ENCODE measurements around the gene COX4I1. TPM values are rescaled to one million over a fixed set of nuclear protein-coding genes. Genes with fewer than 3 reads are reported as not detected.

COX4I1 gene
- total RNA-seq, 1 experiment from 2014 or later: 506 TPM

- peaks cover 0 to 7% of the 10 kb centered on the region in 2 experiments; a peak in 2 of 4 replicates for H3K4me1 Mint-ChIP-seq
- H3K14ac ChIP-seq (ENCODE audit: insufficient read depth, low read length): no peak overlapping the region
- H3K36me3 Mint-ChIP-seq (ENCODE audit: insufficient read depth in 1 of 3, low read depth in 3 of 3): peaks cover 2 to 10% (median 2%) of the 10 kb centered on the region in 3 experiments; a peak in 4 of 7 replicates
- H3K79me1 ChIP-seq (ENCODE audit: insufficient read depth, low read depth, low read length, poor library complexity, severe bottlenecking): no peaks in the 10 kb centered on the region
- H4K91ac ChIP-seq (ENCODE audit: insufficient read length, low read depth, low read length): no peak overlapping the region
- no peaks in the 10 kb centered on the region for H3K4me1 ChIP-seq (ENCODE audit: insufficient read depth, low read length)
- H3K79me2 ChIP-seq (ENCODE audit: insufficient read depth, low read length): no peaks in the 10 kb centered on the region
- peaks cover 19% of the 10 kb centered on the region for H3K27me3 Mint-ChIP-seq (ENCODE audit: low read depth)
- no peak overlapping the region for H2BK120ac ChIP-seq (ENCODE audit: low read depth, low read length, poor library complexity, severe bottlenecking)
- H3K56ac ChIP-seq (ENCODE audit: insufficient read length, low read depth, low read length): no peak overlapping the region
- H3T11ph ChIP-seq (ENCODE audit: low read length): no peak overlapping the region
- H3K18ac ChIP-seq (ENCODE audit: insufficient read length, low read depth, low read length): no peak overlapping the region
- H3K9me3 Mint-ChIP-seq: peaks cover 11 to 19% of the 10 kb centered on the region in 2 experiments
- H2AFZ ChIP-seq (ENCODE audit: low read length): no peak overlapping the region
- H2BK12ac ChIP-seq (ENCODE audit: insufficient read length, low read depth, low read length): no peak overlapping the region
- H2BK15ac ChIP-seq (ENCODE audit: low read depth, low read length): no peak overlapping the region; the same call in 1 of the 2 replicates
- H4K5ac ChIP-seq (ENCODE audit: insufficient read length, low read depth, low read length): no peak overlapping the region
- H3K4me3 Mint-ChIP-seq: no peak overlapping the region
- H3K4me2 ChIP-seq (ENCODE audit: insufficient read depth, insufficient read length, low read length): no peak overlapping the region
- H4K8ac ChIP-seq (replicated peaks; ENCODE audit: insufficient read length, low read depth, low read length): no peak overlapping the region
- H3K27ac Mint-ChIP-seq: no peak overlapping the region
- no CpG with 5 or more reads among the region's 24 CpGs for whole genome bisulfite sequencing (ENCODE audit: extremely low coverage, insufficient read length, low lambda C conversion rate)
- no peak for TF ChIP-seq CTCF (conservative IDR thresholded peaks at IDR 0.05)
- no peak overlapping the region for H2AK5ac ChIP-seq (ENCODE audit: insufficient read length, low read length)
- no peak overlapping the region for H2BK20ac ChIP-seq (ENCODE audit: low read depth, low read length, poor library complexity, severe bottlenecking)
- H3K4ac ChIP-seq (ENCODE audit: low read depth, low read length): no peak overlapping the region
- H4K20me1 ChIP-seq (ENCODE audit: control insufficient read depth, insufficient read depth, insufficient read length): no peaks in the 10 kb centered on the region
- DNase-seq: peak; percentile 19
- no peaks in the 10 kb centered on the region for H3K23me2 ChIP-seq (ENCODE audit: insufficient read length, low read depth, low read length, poor library complexity, severe bottlenecking)
- H3K9ac ChIP-seq (ENCODE audit: extremely low read depth, insufficient read length, low read length): no peak overlapping the region
- no peak overlapping the region for H3K23ac ChIP-seq (ENCODE audit: insufficient read length, low read depth, low read length)
- H3K9me3 ChIP-seq (ENCODE audit: control insufficient read depth, low read depth, low read length): no peaks in the 10 kb centered on the region
- no peak overlapping the region for H2BK5ac ChIP-seq (ENCODE audit: insufficient read length, low read length)
- no peaks in the 10 kb centered on the region for H3K27me3 ChIP-seq (ENCODE audit: insufficient read depth, low read length)
- no peak overlapping the region for H3K27ac ChIP-seq (ENCODE audit: insufficient read length, low read depth, low read length)
Measured at GRCh38 chr16:85829751-85830445, 30.4 kb downstream of the COX4I1 start.

Data from H9 (cell line).